Measurements from ENCODE around the gene SUMO2. TPM values are rescaled to one million over a fixed set of nuclear protein-coding genes. Genes with fewer than 3 reads are reported as not detected.
A peak's percentile ranks its signal among the peaks of the same experiment; 100 is the strongest.

SUMO2 gene
- total RNA-seq, 2 donors from 2014 or later = 586 to 714 TPM

DNA sequence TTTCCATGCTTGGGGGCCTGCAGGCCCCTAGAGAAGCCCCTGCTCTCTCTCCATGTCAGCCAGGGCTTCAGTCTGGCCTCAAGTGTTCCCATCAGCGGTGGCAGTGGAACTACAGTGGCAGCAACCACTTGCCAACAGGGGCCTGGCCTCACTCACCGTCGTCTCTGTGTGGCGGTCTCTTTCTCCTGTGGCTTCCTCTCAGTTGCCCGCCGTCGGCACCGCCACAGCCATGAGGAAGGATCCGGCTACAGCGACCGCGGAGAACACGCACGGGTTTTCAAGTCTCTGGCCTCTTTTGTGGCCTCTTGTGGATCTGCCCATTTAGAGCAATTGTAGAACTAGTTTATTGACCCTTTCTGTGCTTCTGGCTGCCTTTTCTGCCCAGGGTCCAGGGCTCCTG lies 64.5 kb downstream of the SUMO2 start:
- no peak for DNase-seq
- Mint-ChIP-seq H3K36me3 (ENCODE audit: low read depth) (peaks cover 58% of the 10 kb centered on the region), H3K4me1 (peaks cover 13% of the 10 kb centered on the region), H3K4me3 (no peak overlapping the region), H3K9me3 (no peaks in the 10 kb centered on the region), H3K27ac (peak overlapping the region; percentile 44), H3K27me3 (ENCODE audit: insufficient read depth) (no peaks in the 10 kb centered on the region)
- TF ChIP-seq, protein P1, sequence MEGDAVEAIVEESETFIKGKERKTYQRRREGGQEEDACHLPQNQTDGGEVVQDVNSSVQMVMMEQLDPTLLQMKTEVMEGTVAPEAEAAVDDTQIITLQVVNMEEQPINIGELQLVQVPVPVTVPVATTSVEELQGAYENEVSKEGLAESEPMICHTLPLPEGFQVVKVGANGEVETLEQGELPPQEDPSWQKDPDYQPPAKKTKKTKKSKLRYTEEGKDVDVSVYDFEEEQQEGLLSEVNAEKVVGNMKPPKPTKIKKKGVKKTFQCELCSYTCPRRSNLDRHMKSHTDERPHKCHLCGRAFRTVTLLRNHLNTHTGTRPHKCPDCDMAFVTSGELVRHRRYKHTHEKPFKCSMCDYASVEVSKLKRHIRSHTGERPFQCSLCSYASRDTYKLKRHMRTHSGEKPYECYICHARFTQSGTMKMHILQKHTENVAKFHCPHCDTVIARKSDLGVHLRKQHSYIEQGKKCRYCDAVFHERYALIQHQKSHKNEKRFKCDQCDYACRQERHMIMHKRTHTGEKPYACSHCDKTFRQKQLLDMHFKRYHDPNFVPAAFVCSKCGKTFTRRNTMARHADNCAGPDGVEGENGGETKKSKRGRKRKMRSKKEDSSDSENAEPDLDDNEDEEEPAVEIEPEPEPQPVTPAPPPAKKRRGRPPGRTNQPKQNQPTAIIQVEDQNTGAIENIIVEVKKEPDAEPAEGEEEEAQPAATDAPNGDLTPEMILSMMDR (conservative IDR thresholded peaks at IDR 0.05) = no peak
- 96 to 97% methylated on average over 14 of the region's 14 CpGs for WGBS, 2 experiments (ENCODE audit: insufficient coverage in 1 of 2, insufficient read length in 1 of 2)
- Histone ChIP-seq H3K4me3 (ENCODE audit: low read length) (no peak overlapping the region), H3K9ac (ENCODE audit: extremely low read depth, low read length, poor library complexity, severe bottlenecking) (no peak overlapping the region), H3K27ac (ENCODE audit: low read depth, low read length) (no peak overlapping the region), H3K27me3 (ENCODE audit: control insufficient read depth, insufficient read depth, low read length, poor library complexity, severe bottlenecking) (no peaks in the 10 kb centered on the region), H3K4me1 (ENCODE audit: control insufficient read depth, insufficient read depth, low read length) (peaks cover 2% of the 10 kb centered on the region), H3K9me3 (ENCODE audit: control insufficient read depth, low read length) (no peaks in the 10 kb centered on the region), H3K36me3 (ENCODE audit: control insufficient read depth, insufficient read depth, low read length) (peaks cover 58% of the 10 kb centered on the region)

DNA sequence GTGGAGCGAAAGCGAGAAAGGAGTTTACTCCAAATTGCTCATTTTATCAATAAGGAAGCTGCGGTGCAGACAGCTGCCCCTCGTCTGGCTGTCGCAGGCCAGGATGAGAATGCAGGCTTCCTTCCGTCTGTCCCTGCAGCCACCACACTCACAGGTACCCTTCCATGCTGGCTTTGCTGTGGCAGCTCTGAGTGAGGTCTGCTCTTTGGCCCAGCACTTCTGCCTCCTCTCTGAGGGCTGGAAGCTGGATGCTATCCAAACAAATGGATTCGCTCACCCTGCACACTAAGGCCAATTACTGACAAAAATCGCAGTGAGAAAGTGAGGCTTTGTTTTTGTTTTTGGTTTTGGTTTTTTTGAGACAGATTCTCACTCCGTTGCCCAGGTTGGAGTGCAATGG lies 66.0 kb downstream of the SUMO2 start:
- H3K27me3 ChIP-seq (ENCODE audit: control insufficient read depth, insufficient read depth, low read length, poor library complexity, severe bottlenecking) = no peaks in the 10 kb centered on the region
- H3K4me1 ChIP-seq (ENCODE audit: control insufficient read depth, insufficient read depth, low read length) = peaks cover 2% of the 10 kb centered on the region
- 94 to 96% methylated on average over 8 to 9 of the region's 9 CpGs for WGBS, 2 experiments (ENCODE audit: insufficient coverage in 1 of 2, insufficient read length in 1 of 2)
- peaks cover 61% of the 10 kb centered on the region for H3K36me3 ChIP-seq (ENCODE audit: control insufficient read depth, insufficient read depth, low read length)
- no peaks in the 10 kb centered on the region for H3K27me3 Mint-ChIP-seq (ENCODE audit: insufficient read depth)
- no peak overlapping the region for H3K27ac Mint-ChIP-seq
- DNase-seq = no peak
- TF ChIP-seq, protein P1 (conservative IDR thresholded peaks at IDR 0.05) = no peak
- H3K4me3 ChIP-seq (ENCODE audit: low read length) = no peak overlapping the region
- peaks cover 13% of the 10 kb centered on the region for H3K4me1 Mint-ChIP-seq
- H3K9me3 ChIP-seq (ENCODE audit: control insufficient read depth, low read length) = no peaks in the 10 kb centered on the region
- no peaks in the 10 kb centered on the region for H3K9me3 Mint-ChIP-seq
- no peak overlapping the region for H3K4me3 Mint-ChIP-seq
- no peak overlapping the region for H3K9ac ChIP-seq (ENCODE audit: extremely low read depth, low read length, poor library complexity, severe bottlenecking)
- peaks cover 64% of the 10 kb centered on the region for H3K36me3 Mint-ChIP-seq (ENCODE audit: low read depth)
- H3K27ac ChIP-seq (ENCODE audit: low read depth, low read length) = no peak overlapping the region

Other genes with a start within 250 kb of the SUMO2 start
- gene OTOP3, start 247.1 kb downstream of the SUMO2 start, total RNA-seq = not detected
- gene HID1, start 210.2 kb downstream of the SUMO2 start, total RNA-seq = 10 to 100 TPM in 1 of 2 donors, 1 to 10 TPM in 1; 7.6 to 11.4 TPM
- gene CDR2L, start 195.3 kb downstream of the SUMO2 start, total RNA-seq = 10 to 100 TPM; 20.4 to 23.6 TPM
- gene MRPL58, start 170.3 kb downstream of the SUMO2 start, total RNA-seq = 10 to 100 TPM; 29.7 to 30.1 TPM
- 100 to 1,000 TPM; 244 to 295 TPM for gene ATP5PD, start 136.0 kb downstream of the SUMO2 start, total RNA-seq
- gene KCTD2, start 135.7 kb downstream of the SUMO2 start, total RNA-seq = 10 to 100 TPM; 27.7 to 32.8 TPM
- 10 to 100 TPM; 28.8 to 54.0 TPM for gene SLC16A5, start 95.0 kb downstream of the SUMO2 start, total RNA-seq
- 10 to 100 TPM; 20.0 to 26.6 TPM for gene ARMC7, start 73.0 kb downstream of the SUMO2 start, total RNA-seq
- gene NT5C, start 51.2 kb downstream of the SUMO2 start, total RNA-seq = 10 to 100 TPM; 69.1 to 80.3 TPM
- 100 to 1,000 TPM; 148 to 156 TPM for gene JPT1, start 28.4 kb downstream of the SUMO2 start, total RNA-seq
- 100 to 1,000 TPM; 105 to 117 TPM for gene NUP85, start 22.7 kb upstream of the SUMO2 start, total RNA-seq
- 10 to 100 TPM; 64.9 to 73.2 TPM for gene GGA3, start 78.6 kb upstream of the SUMO2 start, total RNA-seq
- gene MRPS7, start 78.9 kb upstream of the SUMO2 start, total RNA-seq = 10 to 100 TPM; 81.0 to 82.5 TPM
- gene MIF4GD, start 88.3 kb upstream of the SUMO2 start, total RNA-seq = 10 to 100 TPM; 17.9 to 28.6 TPM
- gene SLC25A19, start 106.5 kb upstream of the SUMO2 start, total RNA-seq = 10 to 100 TPM; 10.6 to 10.7 TPM
- 10 to 100 TPM; 85.5 to 86.6 TPM for gene GRB2, start 222.7 kb upstream of the SUMO2 start, total RNA-seq

Measured in endodermal cell (in vitro differentiated cells).